IPS-18c (cell line): ENCODE data around the gene CDH13.

Source experiments
- H3K4me3 ChIP-seq: 2 replicates; pipeline ENCODE4 v1.7.0; 2013; ENCODE audit warnings: low read depth, mild to moderate bottlenecking, low read length, moderate library complexity; ENCODE audit not compliant: insufficient read depth
- H3K9me3 ChIP-seq: one replicate; pipeline ENCODE4 v1.6.1; 2013; ENCODE audit warnings: mild to moderate bottlenecking, low read length, moderate library complexity; ENCODE audit not compliant: control insufficient read depth, insufficient read depth

CDH13 gene

DNA sequence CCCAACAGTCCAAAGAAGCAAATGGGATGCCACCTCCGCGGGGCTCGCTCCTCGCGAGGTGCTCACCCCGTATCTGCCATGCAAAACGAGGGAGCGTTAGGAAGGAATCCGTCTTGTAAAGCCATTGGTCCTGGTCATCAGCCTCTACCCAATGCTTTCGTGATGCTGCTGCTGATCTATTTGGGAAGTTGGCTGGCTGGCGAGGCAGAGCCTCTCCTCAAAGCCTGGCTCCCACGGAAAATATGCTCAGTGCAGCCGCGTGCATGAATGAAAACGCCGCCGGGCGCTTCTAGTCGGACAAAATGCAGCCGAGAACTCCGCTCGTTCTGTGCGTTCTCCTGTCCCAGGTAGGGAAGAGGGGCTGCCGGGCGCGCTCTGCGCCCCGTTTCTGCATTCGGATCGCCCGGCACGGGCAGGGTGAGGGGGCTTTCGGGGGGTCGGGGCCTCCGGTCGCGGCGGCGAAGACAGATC lies at the start of gene CDH13:
Gene CDH13, plus strand, starts transcription at position 179 of the 471 bp plus-strand sequence.
- H3K9me3 ChIP-seq: no peaks in the 10 kb centered on the region
- H3K4me3 ChIP-seq: peak within 1 kb of the TSS; percentile 63

DNA sequence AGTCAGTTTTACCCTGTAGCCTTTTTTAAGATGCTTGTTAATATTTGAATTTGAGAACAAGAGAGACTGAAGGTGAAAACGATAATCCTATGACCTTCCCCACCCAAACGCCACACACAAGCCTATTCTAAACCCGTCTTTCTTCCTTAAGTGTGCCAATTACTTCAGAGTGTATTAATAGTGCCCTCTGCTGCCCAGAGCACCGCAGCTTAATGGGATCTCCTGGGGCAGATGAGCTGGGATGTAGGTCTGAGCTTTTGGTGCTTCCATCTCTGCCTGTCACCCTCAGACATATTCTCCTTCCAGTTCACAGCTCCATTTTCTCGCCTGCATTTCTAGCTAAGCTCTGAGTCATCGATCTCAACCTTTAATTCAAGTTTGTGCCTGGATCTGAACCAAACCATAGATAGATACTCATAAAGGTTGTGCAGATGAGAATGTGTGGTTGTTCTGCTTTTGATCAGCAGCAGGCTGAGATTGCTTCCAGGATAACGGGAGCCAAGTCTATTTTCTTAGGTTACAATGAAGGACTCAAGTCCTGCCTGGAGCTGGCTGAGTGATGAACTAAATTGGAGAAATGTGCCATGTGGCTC lies 46.4 kb upstream of the CDH13 start:
- no peak overlapping the region for H3K4me3 ChIP-seq
- no peaks in the 10 kb centered on the region for H3K9me3 ChIP-seq

DNA sequence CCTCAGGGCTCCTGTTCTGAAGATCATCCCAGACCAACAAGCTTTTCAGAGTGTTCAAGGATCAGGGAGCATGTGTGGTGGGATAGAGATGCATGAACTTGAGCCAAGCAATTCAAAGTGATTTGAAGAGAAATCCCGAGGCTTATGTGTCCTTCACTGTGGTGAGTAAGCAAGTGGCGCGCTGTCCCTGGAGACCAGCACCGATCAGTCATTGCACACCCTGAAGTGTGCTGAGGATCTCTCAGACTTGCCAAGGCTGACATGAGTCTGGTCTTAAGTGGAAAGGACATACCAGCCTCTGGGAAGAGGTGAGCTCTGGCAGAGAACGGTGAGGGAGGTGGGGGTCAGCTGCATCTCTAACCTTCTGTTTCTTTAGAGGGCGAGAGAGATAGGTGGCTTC lies 43.8 kb upstream of the CDH13 start:
- no peak overlapping the region for H3K4me3 ChIP-seq
- H3K9me3 ChIP-seq: no peaks in the 10 kb centered on the region

DNA sequence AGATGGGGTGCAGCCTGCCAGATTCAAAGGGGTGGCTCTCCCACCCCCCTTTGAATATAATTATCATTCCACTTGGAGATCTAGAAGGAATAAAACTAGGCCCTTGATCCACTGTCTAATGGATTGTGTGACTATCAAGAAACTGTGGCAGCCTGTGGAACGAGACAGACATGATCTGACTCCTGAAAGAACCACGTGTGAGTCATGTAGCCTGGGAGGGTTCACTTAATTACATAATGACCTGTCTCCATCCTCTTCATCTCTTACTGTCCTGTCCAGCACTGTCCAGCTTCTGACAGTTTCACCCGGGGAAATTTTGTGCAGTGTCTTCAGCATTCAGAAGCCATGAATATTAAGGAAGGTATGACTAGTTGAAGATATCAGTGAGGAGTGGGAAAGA lies 43.3 kb upstream of the CDH13 start:
- no peak overlapping the region for H3K4me3 ChIP-seq

DNA sequence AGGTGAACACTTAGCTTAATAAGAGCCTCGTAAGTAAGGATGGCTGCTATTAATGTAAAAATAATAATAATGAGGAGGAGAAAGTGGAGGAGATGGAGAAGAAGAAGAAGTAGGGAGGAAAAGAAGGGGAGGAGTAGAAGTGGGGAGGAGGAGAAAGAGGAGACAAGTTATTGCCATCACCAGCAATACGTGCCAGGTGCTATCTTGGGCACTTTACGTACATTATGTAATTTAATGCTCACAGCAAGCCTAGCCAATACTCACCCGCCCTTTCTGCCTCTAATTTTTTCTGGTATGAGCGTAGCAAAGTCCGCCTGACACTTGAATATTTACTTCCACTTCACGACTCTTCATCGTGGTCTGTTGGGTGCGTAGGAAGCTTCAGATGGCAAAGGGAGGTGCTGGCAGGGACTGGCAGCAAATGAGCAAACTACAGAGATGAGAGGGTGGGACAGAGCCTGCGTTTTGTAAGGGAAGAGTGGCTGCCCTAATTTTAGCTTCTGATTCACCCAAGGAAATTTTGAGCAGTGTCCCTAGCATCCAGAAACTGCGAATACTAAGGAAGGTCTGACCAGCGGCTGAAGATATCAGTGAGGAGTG lies 42.1 kb upstream of the CDH13 start:
- H3K4me3 ChIP-seq: no peak overlapping the region
- H3K9me3 ChIP-seq: no peaks in the 10 kb centered on the region

More for the DNA sequence above, 43.3 kb upstream of the CDH13 start:
- H3K9me3 ChIP-seq: no peaks in the 10 kb centered on the region

DNA sequence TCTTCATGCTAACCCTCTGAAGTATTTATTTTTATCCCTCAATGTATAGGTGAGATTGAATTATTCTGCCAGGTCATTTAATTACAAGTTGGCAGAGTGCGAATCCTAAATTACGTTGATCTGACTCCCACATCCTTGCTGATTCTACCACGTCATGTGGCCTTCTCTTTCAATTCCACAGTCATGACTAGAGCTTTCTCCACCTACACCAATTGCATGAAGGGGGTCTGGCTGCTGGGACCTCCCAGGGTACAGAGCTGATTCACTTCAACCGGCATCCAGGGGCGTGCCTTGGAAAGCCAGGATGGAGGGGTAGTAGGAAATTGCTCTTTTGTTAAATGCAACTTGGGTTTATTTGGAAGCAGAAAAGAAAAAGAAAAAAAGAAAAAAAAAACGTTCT lies 41.1 kb upstream of the CDH13 start:
- Histone ChIP-seq H3K9me3 (no peaks in the 10 kb centered on the region), H3K4me3 (no peak overlapping the region)

DNA sequence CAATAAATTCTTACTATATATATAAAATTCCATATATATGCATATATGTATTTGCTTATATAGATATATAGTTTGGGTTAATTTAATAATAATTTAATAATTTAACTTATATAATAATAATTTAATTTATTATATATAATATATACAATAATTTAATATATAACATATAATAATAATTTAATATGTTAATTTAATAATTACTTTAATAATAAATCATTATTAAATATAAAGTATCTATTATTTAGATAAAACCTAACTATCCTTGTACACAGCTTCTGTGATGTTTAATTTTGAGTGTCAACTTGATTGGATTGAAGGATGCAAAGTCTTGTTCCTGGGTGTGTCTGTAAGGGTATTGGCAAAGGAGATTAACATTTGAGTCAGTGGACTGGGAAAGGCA lies 40.6 kb upstream of the CDH13 start:
- H3K9me3 ChIP-seq: no peaks in the 10 kb centered on the region
- no peak overlapping the region for H3K4me3 ChIP-seq

DNA sequence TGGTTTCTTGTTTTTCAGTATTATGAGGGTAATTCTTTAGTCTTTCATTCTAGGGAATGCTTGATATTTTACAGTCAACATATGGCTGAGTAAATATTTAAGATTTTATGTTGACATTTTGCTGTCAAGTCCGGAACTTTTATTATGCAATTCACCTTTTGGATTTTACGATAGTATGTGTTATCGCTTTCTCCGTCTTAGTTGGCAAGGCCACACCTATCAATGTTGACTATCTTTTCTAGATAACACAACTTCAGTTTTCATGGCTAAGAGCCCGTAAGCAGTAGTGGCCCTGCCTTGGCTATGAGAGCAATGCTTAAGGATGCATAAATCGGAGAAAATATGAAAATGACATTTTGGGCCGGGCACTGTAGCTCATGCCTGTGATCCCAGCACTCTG lies 39.5 kb upstream of the CDH13 start:
- Histone ChIP-seq H3K9me3 (no peaks in the 10 kb centered on the region), H3K4me3 (no peak overlapping the region)

DNA sequence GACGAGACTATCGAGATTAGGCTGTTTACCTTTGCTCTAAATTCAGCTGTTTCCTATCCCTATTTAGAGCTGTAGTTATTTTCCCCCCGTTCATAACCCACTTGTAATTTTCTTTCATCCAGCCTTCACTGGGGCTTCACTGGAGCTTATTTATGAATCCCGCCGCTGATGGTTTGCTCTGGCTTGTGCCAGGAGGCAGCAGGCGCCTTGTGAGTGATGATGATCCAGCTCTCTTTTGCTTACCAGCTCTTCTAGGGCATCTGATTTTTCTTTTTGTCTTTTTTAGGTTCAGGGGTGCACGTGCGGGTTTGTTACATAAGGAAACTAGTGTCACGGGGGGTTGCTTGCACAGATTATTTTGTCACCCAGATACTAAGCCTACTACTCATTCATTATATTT lies 37.4 kb upstream of the CDH13 start:
- Histone ChIP-seq H3K4me3 (no peak overlapping the region), H3K9me3 (peaks cover 2% of the 10 kb centered on the region)

DNA sequence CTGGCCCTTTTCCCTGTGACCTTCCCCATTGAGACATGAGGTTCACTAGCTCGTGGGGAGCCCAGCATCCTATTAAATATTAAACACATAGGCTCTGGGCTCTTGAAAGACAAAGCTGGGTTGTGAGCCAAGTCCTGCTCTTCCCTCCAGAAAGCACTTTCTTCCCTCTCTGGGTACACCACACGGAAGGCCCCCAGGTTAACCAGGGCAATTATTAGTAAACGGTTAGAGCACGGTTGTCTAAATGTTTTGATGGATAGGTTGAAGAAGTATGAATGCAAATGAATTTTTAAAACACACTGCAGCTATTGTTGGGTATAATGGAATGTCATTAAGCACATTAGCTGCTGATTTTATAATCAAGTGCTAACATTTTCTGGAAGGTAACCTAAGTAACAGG lies 32.7 kb upstream of the CDH13 start:
- H3K9me3 ChIP-seq: peaks cover 5% of the 10 kb centered on the region

DNA sequence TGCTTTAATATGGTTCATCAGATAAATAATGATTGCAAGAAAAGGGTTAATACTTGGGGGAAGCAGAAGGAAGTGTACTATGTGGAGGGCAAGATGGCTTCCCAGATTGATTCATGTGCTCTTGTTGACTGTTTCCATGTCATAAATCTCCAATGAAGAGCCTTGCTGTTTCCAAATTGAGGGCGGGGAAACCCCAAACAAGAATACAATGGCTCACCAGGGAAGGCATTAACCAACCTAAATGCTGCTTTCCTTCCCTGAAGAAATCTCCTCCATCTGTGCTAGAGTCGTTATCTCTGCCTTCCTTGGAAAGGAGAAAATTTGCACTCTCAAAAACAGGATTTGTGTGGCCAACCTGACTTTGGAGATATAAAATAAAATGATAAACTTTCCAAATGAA lies 28.0 kb upstream of the CDH13 start:
- H3K4me3 ChIP-seq: no peak overlapping the region
- peaks cover 5% of the 10 kb centered on the region for H3K9me3 ChIP-seq

More for the DNA sequence above, 32.7 kb upstream of the CDH13 start:
- H3K4me3 ChIP-seq: no peak overlapping the region

DNA sequence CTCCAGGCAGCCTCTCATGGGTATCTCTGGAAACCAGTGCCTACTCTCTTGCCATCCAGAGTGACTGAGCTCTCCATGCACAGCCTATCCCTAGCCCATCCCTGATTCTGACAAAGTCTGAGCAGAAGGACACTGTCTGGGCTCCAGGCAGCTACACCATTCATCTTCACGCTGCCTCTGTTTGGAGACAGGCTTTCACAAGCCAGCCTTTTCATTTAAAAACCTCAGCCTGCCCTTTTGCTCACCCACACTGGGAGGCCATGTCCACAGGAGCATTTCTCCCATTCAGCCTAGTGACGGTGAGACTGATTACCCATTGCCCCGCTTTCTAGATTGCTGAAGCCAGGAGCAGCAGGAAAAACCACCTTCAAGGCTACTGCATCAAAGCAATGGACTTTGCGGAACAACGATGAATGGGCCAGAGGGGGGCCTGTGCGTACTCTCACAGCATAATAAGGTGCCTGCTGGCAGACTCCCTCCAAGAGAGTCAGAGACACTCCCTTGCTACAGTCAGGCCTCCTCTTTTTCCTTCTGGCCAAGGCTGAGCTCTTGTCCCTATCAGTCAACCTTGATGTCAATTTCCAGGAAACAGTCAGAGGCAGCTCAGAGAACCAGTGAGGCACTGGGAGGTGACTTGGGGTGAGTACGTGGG lies 24.7 kb upstream of the CDH13 start:
- Histone ChIP-seq H3K4me3 (no peak overlapping the region), H3K9me3 (peaks cover 5% of the 10 kb centered on the region)

DNA sequence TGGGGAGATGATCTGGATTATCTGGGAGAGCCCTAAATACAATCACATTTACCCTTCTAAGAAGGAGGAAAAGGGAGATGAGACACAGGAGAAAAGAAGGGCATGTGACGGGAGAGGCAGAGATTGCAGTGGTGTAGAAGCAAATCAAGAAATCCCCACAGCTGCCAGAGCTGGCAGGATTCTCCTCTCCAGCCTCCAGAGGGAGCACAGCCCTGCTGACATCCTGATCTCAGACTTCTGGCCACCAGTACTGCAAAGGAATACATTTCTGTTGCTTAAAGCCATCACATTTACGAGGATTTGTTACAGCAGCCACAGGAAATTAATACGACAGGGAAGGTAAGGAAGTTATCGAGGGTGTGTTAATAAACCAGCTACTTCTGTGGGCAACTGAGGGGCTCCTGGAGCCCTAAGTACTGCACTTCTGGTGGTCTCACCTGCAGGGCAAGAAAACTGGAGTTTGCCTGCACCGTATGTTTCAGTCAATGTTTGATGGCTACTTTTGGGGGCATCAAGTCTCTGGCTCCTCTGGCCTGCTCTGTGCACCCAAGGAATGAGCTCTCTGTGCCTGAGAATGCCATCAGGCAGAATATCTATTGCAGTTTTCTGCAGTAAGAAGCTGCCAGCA lies 22.9 kb upstream of the CDH13 start:
- Histone ChIP-seq H3K9me3 (peaks cover 2% of the 10 kb centered on the region), H3K4me3 (no peak overlapping the region)

DNA sequence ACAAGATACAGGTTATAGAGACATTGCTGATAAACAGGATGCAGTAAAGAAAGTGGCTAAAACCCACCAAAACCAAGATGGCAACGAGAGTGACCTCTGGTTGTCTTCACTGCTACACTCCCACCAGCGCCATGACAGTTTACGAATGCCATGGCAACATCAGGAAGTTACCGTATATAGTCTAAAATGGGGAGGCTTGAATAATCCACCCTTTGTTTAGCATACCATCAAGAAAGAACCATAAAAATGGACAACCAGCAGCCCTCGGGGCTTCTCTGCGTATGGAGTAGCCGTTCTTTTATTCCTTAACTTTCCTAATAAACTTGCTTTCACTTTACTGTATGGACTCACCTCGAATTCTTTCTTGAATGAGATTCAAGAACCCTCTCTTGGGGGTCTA lies 21.7 kb upstream of the CDH13 start:
- Histone ChIP-seq H3K9me3 (peaks cover 2% of the 10 kb centered on the region), H3K4me3 (no peak overlapping the region)

DNA sequence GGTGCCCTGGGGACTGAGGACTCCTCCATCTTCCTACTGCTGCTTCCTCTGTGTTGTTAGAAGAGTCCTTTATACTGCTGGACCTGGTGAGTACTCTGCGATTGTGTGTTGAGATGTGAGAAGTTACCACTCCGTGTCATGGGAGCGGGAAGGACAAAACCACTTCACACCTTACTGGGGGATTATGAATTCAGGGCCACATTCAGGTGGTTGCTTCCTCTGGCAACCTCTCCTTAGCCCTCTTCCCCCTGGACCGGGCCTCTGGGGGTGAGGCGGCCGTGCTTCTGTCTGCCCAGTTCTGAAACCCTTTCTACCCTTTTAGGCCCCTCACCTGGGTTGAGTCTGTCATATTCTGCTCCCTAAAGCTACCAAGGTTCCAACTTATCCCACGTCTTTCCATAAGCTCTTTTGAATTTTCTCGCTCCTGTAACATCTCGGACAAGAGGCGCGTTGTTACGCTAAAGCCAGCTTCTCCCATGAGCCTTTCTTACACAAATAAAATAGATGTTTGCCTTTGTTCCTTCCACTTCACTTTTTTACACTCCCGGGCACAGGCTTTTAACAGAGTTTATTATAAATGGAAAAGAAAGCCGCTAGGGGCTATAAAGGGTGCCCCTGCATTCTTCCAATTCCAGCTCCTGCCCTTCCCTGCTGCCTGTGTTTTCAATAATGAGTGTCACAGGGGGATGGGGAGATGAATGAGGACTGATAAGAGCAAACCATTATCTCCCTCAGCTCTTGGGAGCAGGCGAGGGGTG lies 20.7 kb upstream of the CDH13 start:
- Histone ChIP-seq H3K4me3 (peak overlapping the region; percentile 17), H3K9me3 (no peaks in the 10 kb centered on the region)

DNA sequence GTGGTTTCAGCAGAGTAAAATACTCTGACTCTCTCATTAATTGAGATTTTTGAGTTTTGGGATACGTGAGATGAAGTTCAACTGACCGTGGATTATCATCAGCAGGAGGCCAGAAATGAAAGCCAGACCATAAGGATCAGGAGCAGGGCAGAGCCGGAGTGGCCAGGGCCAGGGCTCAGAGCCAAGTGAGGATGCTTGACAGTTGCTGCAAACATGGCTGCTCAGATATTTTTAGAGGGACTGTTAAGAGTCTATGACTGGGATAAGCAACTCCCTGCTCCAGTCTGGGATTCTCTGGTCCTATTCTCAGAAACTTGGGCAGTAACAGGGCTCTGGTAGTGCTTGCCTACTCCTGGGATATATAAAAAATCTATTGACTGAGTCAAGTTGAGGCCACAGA lies 17.6 kb upstream of the CDH13 start:
- H3K9me3 ChIP-seq: no peaks in the 10 kb centered on the region
- no peak overlapping the region for H3K4me3 ChIP-seq

DNA sequence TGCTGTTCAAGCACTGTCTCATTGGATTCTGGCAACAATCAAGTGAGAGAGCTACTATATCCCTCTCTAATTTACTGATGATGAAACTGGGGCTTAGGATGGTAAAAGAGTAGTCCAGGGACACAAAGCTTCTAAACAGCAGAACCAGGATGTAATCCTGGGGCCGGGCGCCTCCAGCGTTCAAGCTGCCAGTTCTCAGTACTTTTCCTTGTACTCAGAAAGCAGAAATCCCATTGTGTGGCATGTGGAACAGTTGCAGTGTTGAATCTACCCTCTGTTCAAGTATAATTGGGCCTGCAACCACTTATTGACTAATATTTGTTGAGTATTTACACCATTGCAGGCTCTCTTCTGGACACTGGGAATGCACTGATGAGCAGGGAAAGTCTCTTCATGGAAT lies 14.5 kb upstream of the CDH13 start:
- no peaks in the 10 kb centered on the region for H3K9me3 ChIP-seq
- no peak overlapping the region for H3K4me3 ChIP-seq
